SK-N-SH treated with all-trans-retinoic acid at 6 μM for 48 hours (cell line): ENCODE results near the gene RBMS1.
A peak's percentile ranks its signal among the peaks of the same experiment; 100 is the strongest.

Experiments used
- ATAC-seq: fragments of 200-7000 bp; cut with Tn5 transposase; 3 replicates; pipeline ENCODE4 v1.9.1; 2020; ENCODE audit warnings: mild to moderate bottlenecking, moderate library complexity
- ARNTL ChIP-seq: fragments of 450-650 bp; formaldehyde crosslinking; IDR thresholded peaks from 2 replicates; pipeline ENCODE4 v1.5.0; 2020; ENCODE audit warnings: low read depth, mild to moderate bottlenecking, moderate library complexity, borderline replicate concordance
- CSDC2 ChIP-seq: fragments of 250-450 bp; sonication (Bioruptor Pico); IDR thresholded peaks from 2 replicates; pipeline ENCODE4 v1.5.0; 2020; ENCODE audit warnings: mild to moderate bottlenecking, moderate library complexity
- ESRRG ChIP-seq: fragments of 250-450 bp; sonication (Bioruptor Pico); IDR thresholded peaks from 2 replicates; pipeline ENCODE4 v1.6.1; 2021; ENCODE audit warnings: mild to moderate bottlenecking
- ISL1 ChIP-seq: fragments of 250-450 bp; sonication (Bioruptor Pico); IDR thresholded peaks from 2 replicates; pipeline ENCODE4 v2.1.2; 2022; ENCODE audit warnings: mild to moderate bottlenecking, moderate library complexity
- OSR1 ChIP-seq: fragments of 250-450 bp; sonication (Bioruptor Pico); IDR thresholded peaks from 2 replicates; pipeline ENCODE4 v1.8.0; 2022; ENCODE audit warnings: moderate library complexity, mild to moderate bottlenecking, inconsistent platforms
- PPARA ChIP-seq: fragments of 250-450 bp; sonication (Bioruptor Pico); IDR thresholded peaks from 2 replicates; pipeline ENCODE4 v1.5.0; 2020; ENCODE audit warnings: mild to moderate bottlenecking, borderline replicate concordance
- RARB ChIP-seq: fragments of 250-450 bp; sonication (Bioruptor Pico); IDR thresholded peaks from 2 replicates; pipeline ENCODE4 v1.8.0; 2021; ENCODE audit warnings: mild to moderate bottlenecking, moderate library complexity
- SNAI2 ChIP-seq: fragments of 250-450 bp; sonication (Bioruptor Pico); IDR thresholded peaks from 2 replicates; pipeline ENCODE4 v1.5.0; 2020; ENCODE audit warnings: mild to moderate bottlenecking, moderate library complexity
- TSHZ2 ChIP-seq: fragments of 250-450 bp; sonication (Bioruptor Pico); IDR thresholded peaks from 2 replicates; pipeline ENCODE4 v1.5.0; 2020; ENCODE audit warnings: mild to moderate bottlenecking, moderate library complexity
- ZFP3 ChIP-seq: fragments of 250-450 bp; sonication (Bioruptor Pico); IDR thresholded peaks from 2 replicates; pipeline ENCODE4 v1.5.0; 2020; ENCODE audit warnings: mild to moderate bottlenecking, moderate library complexity
- ZNF565 ChIP-seq: fragments of 450-650 bp; formaldehyde crosslinking; conservative IDR thresholded peaks from 2 replicates; pipeline ENCODE4 v1.5.0; 2020; ENCODE audit warnings: low read depth, mild to moderate bottlenecking, moderate library complexity
- ZNF70 ChIP-seq: fragments of 450-650 bp; formaldehyde crosslinking; IDR thresholded peaks from 2 replicates; pipeline ENCODE4 v1.5.0; 2020; ENCODE audit warnings: mild to moderate bottlenecking, moderate library complexity
- ZNF8 ChIP-seq: fragments of 450-650 bp; formaldehyde crosslinking; IDR thresholded peaks from 2 replicates; pipeline ENCODE4 v1.5.0; 2020; ENCODE audit warnings: mild to moderate bottlenecking, moderate library complexity
- TF ChIP-seq, protein P1 (sequence below): fragments of 250-450 bp; sonication (Bioruptor Pico); IDR thresholded peaks from 2 replicates; pipeline ENCODE4 v1.5.1; 2021; ENCODE audit warnings: mild to moderate bottlenecking, moderate library complexity
- TF ChIP-seq, protein P2 (sequence below): fragments of 250-450 bp; sonication (Bioruptor Pico); IDR thresholded peaks from 2 replicates; pipeline ENCODE4 v1.5.1; 2020; ENCODE audit warnings: low read depth, mild to moderate bottlenecking, moderate library complexity

Gene RBMS1

DNA sequence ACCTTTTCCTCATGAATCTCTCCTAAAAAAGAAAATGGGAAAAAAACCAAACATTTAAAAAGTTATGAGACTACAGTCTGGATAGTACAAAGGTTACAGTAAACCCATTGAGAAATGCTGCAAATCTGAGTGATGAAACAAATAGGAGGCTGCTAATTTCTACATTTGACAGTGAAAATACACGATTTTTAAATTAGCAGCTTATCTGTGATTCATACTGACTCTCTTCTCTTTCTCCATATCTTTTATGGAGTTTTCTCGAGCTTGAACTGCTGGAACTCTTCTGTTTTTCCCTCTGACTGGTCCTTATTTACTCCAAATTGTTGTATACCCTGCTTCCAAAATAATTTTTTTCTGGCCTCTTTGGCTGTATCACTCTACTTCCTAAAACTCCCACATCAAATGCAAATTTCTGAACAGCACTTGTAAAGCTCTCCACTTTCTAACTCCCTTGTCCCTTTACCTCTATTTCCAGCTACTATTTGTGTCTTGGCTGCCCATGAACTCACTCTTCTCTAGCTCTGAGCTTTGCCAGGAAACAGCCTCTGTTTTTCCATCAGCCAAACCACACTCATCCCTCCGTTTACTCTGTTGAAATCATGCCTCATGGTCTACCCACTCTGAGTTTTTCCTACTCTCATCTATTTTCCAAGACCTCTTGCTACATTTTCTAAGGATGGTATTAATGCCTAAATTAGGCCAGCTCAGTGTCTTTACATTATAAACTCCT lies 73.7 kb downstream of the RBMS1 start (continued):
- TF ChIP-seq, protein P1, sequence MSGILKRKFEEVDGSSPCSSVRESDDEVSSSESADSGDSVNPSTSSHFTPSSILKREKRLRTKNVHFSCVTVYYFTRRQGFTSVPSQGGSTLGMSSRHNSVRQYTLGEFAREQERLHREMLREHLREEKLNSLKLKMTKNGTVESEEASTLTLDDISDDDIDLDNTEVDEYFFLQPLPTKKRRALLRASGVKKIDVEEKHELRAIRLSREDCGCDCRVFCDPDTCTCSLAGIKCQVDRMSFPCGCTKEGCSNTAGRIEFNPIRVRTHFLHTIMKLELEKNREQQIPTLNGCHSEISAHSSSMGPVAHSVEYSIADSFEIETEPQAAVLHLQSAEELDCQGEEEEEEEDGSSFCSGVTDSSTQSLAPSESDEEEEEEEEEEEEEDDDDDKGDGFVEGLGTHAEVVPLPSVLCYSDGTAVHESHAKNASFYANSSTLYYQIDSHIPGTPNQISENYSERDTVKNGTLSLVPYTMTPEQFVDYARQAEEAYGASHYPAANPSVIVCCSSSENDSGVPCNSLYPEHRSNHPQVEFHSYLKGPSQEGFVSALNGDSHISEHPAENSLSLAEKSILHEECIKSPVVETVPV (CRISPR knock-in tag) = no peak
- TF ChIP-seq ZNF70 (CRISPR knock-in tag) = no peak
- no peak for TF ChIP-seq SNAI2 (CRISPR knock-in tag)
- TF ChIP-seq ISL1 (CRISPR knock-in tag) = no peak
- no peak for TF ChIP-seq OSR1 (CRISPR knock-in tag)
- no peak for TF ChIP-seq ZFP3
- TF ChIP-seq CSDC2 (CRISPR knock-in tag) = no peak
- TF ChIP-seq, protein P2, sequence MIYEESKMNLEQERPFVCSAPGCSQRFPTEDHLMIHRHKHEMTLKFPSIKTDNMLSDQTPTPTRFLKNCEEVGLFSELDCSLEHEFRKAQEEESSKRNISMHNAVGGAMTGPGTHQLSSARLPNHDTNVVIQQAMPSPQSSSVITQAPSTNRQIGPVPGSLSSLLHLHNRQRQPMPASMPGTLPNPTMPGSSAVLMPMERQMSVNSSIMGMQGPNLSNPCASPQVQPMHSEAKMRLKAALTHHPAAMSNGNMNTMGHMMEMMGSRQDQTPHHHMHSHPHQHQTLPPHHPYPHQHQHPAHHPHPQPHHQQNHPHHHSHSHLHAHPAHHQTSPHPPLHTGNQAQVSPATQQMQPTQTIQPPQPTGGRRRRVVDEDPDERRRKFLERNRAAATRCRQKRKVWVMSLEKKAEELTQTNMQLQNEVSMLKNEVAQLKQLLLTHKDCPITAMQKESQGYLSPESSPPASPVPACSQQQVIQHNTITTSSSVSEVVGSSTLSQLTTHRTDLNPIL (CRISPR knock-in tag) = no peak

- ATAC-seq = no peak
- TF ChIP-seq RARB (CRISPR knock-in tag) (no peak), ARNTL (CRISPR knock-in tag) (no peak), ESRRG (no peak), ZNF565 (CRISPR knock-in tag) (no peak), ZFP3 (no peak), TSHZ2 (CRISPR knock-in tag) (no peak)
- TF ChIP-seq, protein P1 (CRISPR knock-in tag) = no peak
Observed at GRCh38 chr2:160418853-160419252, 74.8 kb downstream of the RBMS1 start.

DNA sequence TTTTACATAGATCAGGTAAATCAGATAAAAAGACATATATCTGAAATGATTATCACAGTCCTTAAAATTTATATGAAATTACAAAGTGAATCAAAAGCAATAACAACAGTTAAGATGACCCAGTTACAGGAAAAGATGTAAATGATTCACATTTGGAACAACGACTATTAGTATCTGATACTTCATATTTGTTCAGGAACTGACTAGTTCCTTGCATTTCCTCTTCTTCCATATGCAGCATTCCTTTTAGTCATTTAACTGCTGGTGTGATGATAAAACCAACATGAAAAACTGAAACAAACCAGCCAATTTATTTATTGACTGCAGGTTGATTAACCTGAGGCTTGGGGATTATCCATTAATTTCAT lies 75.2 kb downstream of the RBMS1 start:
- TF ChIP-seq ARNTL (CRISPR knock-in tag) = no peak
- no peak for TF ChIP-seq OSR1 (CRISPR knock-in tag)
- TF ChIP-seq, protein P2 (CRISPR knock-in tag) = no peak
- no peak for TF ChIP-seq SNAI2 (CRISPR knock-in tag)
- no peak for TF ChIP-seq ISL1 (CRISPR knock-in tag)
- TF ChIP-seq, protein P1 (CRISPR knock-in tag) = no peak
- TF ChIP-seq, all 23 proteins: peak for 0
- ATAC-seq = no peak

DNA sequence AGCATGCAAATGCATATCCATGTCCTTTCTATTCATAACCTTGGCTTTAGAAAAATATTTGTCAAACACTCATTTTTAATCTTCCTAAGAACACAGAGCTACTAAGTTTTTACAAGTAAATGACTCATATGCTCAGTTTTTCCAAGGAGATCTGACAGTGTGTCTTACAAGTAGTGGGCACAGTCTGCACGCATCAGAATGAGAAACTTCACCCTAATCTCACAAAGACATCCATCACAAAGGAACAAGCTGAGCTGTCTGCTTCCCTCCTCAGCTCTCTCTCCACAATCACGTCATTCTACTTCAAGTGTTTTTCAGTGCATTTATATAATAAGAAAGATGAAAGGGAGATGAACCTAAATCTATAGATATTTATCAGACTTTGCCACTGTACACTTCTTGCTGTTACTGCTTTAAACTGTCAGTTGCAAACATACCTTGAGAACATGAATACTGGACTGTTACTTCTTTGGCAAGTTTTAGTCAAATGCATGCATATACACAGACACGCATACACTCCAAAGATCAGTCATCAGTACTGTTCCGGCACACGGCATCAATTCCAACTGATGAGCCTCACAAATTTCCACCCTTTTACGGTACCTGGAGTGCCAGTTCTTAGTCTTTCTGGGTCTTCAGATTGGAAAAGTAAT lies 75.7 kb downstream of the RBMS1 start:
- TF ChIP-seq ESRRG (no peak), ZNF8 (CRISPR knock-in tag) (no peak), SNAI2 (CRISPR knock-in tag) (no peak), PPARA (no peak)
- ATAC-seq = peak; percentile 80
